WTC11 (cell line): ENCODE results near the gene ICOS. TPM values are rescaled to one million over a fixed set of nuclear protein-coding genes. Genes with fewer than 3 reads are reported as not detected.

ENCODE experiments used
- ATAC-seq: fragments of 200-7000 bp; cut with Tn5 transposase; 2 replicates; pipeline ENCODE4 v1.10.0; 2021; ENCODE audit warnings: mild to moderate bottlenecking, moderate library complexity
- CTCF ChIA-PET: fragments of 300-600 bp; sonication (Branson Sonifier 250); formaldehyde crosslinking; loops from one replicate; lab custom pipeline; 2021; ENCODE audit warnings: antibody characterized with exemption; lab: Charles Lee
- POLR2A ChIA-PET: fragments of 350-600 bp; sonication (Branson Sonifier 250); formaldehyde crosslinking; loops from one replicate; lab custom pipeline; 2021; ENCODE audit warnings: antibody characterized with exemption; lab: Charles Lee
- DNase-seq: peaks from one replicate; pipeline ENCODE4 v3.0.0; 2021; ENCODE audit warnings: low spot score
- H3K27ac Mint-ChIP-seq: 2 replicates; pipeline ENCODE4 v1.8.0; 2021; ENCODE audit warnings: mixed read lengths
- H3K27me3 Mint-ChIP-seq: 2 replicates; pipeline ENCODE4 v1.8.0; 2021; ENCODE audit warnings: low read depth, mild to moderate bottlenecking, moderate library complexity, mixed read lengths
- H3K36me3 Mint-ChIP-seq: 2 replicates; pipeline ENCODE4 v1.8.0; 2021; ENCODE audit warnings: mixed read lengths
- H3K4me1 Mint-ChIP-seq: 2 replicates; pipeline ENCODE4 v1.8.0; 2022; ENCODE audit warnings: mixed read lengths
- H3K4me3 Mint-ChIP-seq: 2 replicates; pipeline ENCODE4 v1.8.0; 2021; ENCODE audit warnings: mild to moderate bottlenecking, moderate library complexity, mixed read lengths
- H3K9me3 Mint-ChIP-seq: 2 replicates; pipeline ENCODE4 v1.8.0; 2021; ENCODE audit warnings: mixed read lengths
- AFF4 ChIP-seq: sonication (generic); formaldehyde crosslinking; IDR thresholded peaks from 2 replicates; pipeline ENCODE4 v1.8.1; 2023; ENCODE audit warnings: mild to moderate bottlenecking, missing genetic modification reagents, borderline replicate concordance
- E2F5 ChIP-seq: sonication (generic); formaldehyde crosslinking; IDR thresholded peaks from 2 replicates; pipeline ENCODE4 v1.8.1; 2022; ENCODE audit warnings: mild to moderate bottlenecking, moderate library complexity, missing genetic modification reagents
- FOXJ3 ChIP-seq: sonication (generic); formaldehyde crosslinking; IDR thresholded peaks from 2 replicates; pipeline ENCODE4 v1.9.0; 2021; ENCODE audit warnings: missing genetic modification reagents, mild to moderate bottlenecking, borderline replicate concordance
- FOXK1 ChIP-seq: sonication (generic); formaldehyde crosslinking; IDR thresholded peaks from 2 replicates; pipeline ENCODE4 v1.8.0; 2022; ENCODE audit warnings: mild to moderate bottlenecking, moderate library complexity, missing genetic modification reagents
- FOXP4 ChIP-seq: sonication (generic); formaldehyde crosslinking; IDR thresholded peaks from 2 replicates; pipeline ENCODE4 v1.8.0; 2022; ENCODE audit warnings: mild to moderate bottlenecking, missing genetic modification reagents
- GTF2I ChIP-seq: fragments of 250-450 bp; sonication (Bioruptor Pico); conservative IDR thresholded peaks from 2 replicates; pipeline ENCODE4 v1.4.0; 2021; ENCODE audit warnings: mild to moderate bottlenecking
- MYBL2 ChIP-seq: sonication (generic); formaldehyde crosslinking; IDR thresholded peaks from 2 replicates; pipeline ENCODE4 v1.8.1; 2023; ENCODE audit warnings: mild to moderate bottlenecking, moderate library complexity, missing genetic modification reagents
- NR1H2 ChIP-seq: sonication (generic); formaldehyde crosslinking; IDR thresholded peaks from 2 replicates; pipeline ENCODE4 v1.9.0; 2021; ENCODE audit warnings: mild to moderate bottlenecking, moderate library complexity, missing genetic modification reagents
- SMAD3 ChIP-seq: sonication (generic); formaldehyde crosslinking; IDR thresholded peaks from 2 replicates; pipeline ENCODE4 v1.8.0; 2022; ENCODE audit warnings: missing genetic modification reagents, mild to moderate bottlenecking, borderline replicate concordance
- SP1 ChIP-seq: sonication (generic); formaldehyde crosslinking; conservative IDR thresholded peaks from 2 replicates; pipeline ENCODE4 v1.8.1; 2022; ENCODE audit warnings: missing genetic modification reagents
- ZMAT4 ChIP-seq: fragments of 250-450 bp; sonication (Bioruptor Pico); IDR thresholded peaks from 2 replicates; pipeline ENCODE4 v1.9.0; 2021; ENCODE audit warnings: mild to moderate bottlenecking
- ZNF317 ChIP-seq: sonication (generic); formaldehyde crosslinking; IDR thresholded peaks from 2 replicates; pipeline ENCODE4 v1.8.1; 2023; ENCODE audit warnings: low read depth, mild to moderate bottlenecking, moderate library complexity, missing genetic modification reagents, borderline replicate concordance
- ZNF396 ChIP-seq: fragments of 250-450 bp; sonication (Bioruptor Pico); IDR thresholded peaks from 2 replicates; pipeline ENCODE4 v1.8.0; 2021; ENCODE audit warnings: mild to moderate bottlenecking, moderate library complexity, borderline replicate concordance
- total RNA-seq: library from RNA; stranded (reverse); gene quantifications from 3 replicates; pipeline ENCODE4 v1.2.3, GENCODE V29; 2021

ICOS gene
- total RNA-seq, 1 experiment from 2014 or later = 0.11 TPM

- ATAC-seq (no peak), DNase-seq (no peak)
- POLR2A ChIA-PET = no interaction called here
- no peaks in the 10 kb centered on the region for H3K27me3 Mint-ChIP-seq
- H3K27ac Mint-ChIP-seq = no peak overlapping the region
- no peak overlapping the region for H3K4me3 Mint-ChIP-seq
- TF ChIP-seq FOXP4 (CRISPR knock-in tag) = no peak
- TF ChIP-seq FOXK1 (CRISPR knock-in tag) = no peak
- no peak for TF ChIP-seq MYBL2 (CRISPR knock-in tag)
- no peak for TF ChIP-seq FOXJ3
- TF ChIP-seq SP1 (CRISPR knock-in tag) = no peak
- no peak for TF ChIP-seq SMAD3 (CRISPR knock-in tag)
- TF ChIP-seq GTF2I (CRISPR knock-in tag) = no peak
- TF ChIP-seq NR1H2 (CRISPR knock-in tag) = no peak
- TF ChIP-seq E2F5 = no peak
- TF ChIP-seq ZNF317 = no peak
- TF ChIP-seq AFF4 (CRISPR knock-in tag) = no peak
- no peak for TF ChIP-seq ZNF396
- no peak for TF ChIP-seq ZMAT4
- H3K4me1 Mint-ChIP-seq = no peaks in the 10 kb centered on the region
- H3K9me3 Mint-ChIP-seq = peaks cover 18% of the 10 kb centered on the region
- CTCF ChIA-PET = no interaction called here
- no peaks in the 10 kb centered on the region for H3K36me3 Mint-ChIP-seq
Observed at GRCh38 chr2:204010628-204011560, 74.3 kb downstream of the ICOS start.

Other genes starting within 250 kb of the ICOS start
- gene CD28, start 230.1 kb upstream of the ICOS start, total RNA-seq = 0.11 to 0.50 TPM (median 0.16 TPM) in 3 replicates
- gene CTLA4, start 69.0 kb upstream of the ICOS start, total RNA-seq = 0.31 to 0.44 TPM in 2 of 3 replicates, not detected in the other